IMR-90 (cell line): ENCODE data around the gene GJB3. TPM values are rescaled to one million over a fixed set of nuclear protein-coding genes. Genes with fewer than 3 reads are reported as not detected.

Experiments used
- ATAC-seq: fragments of 200-7000 bp; cut with Tn5 transposase; 2 replicates; pipeline ENCODE4 v1.9.1; 2020; ENCODE audit warnings: low read depth, mild to moderate bottlenecking, moderate library complexity
- BruUV-seq: library from RNA; stranded (reverse); fragments of 400-500 nt; replicated peaks from 2 replicates; lab custom pipeline; 2021; lab: Mats Ljungman, UMichigan
- CTCF ChIA-PET: fragments of 300-600 bp; formaldehyde crosslinking; extraction: SDS; loops from one replicate; lab custom pipeline; 2021; ENCODE audit warnings: antibody characterized with exemption; lab: Yijun Ruan, JAX
- POLR2A ChIA-PET: fragments of 300-600 bp; sonication (Branson Sonifier 250); formaldehyde crosslinking; loops from one replicate; lab custom pipeline; 2022; ENCODE audit warnings: antibody characterized with exemption; ENCODE audit not compliant: unreplicated experiment; lab: Charles Lee
- DNase-seq: peaks from one replicate; pipeline ENCODE4 v3.0.0; 2013
- H2AFZ ChIP-seq: replicated peaks from 2 replicates; pipeline ENCODE3; 2013; ENCODE audit warnings: low read length, mild to moderate bottlenecking; ENCODE audit not compliant: poor library complexity
- H2AK5ac ChIP-seq: 2 replicates; pipeline ENCODE4 v1.6.1; 2013; ENCODE audit warnings: low read depth, low read length, inconsistent platforms
- H2AK9ac ChIP-seq: replicated peaks from 2 replicates; pipeline ENCODE3; 2013; ENCODE audit warnings: mild to moderate bottlenecking, low read depth, low read length, moderate library complexity; ENCODE audit not compliant: poor library complexity
- H2BK120ac ChIP-seq: 2 replicates; pipeline ENCODE4 v1.6.1; 2013; ENCODE audit warnings: low read depth, low read length, inconsistent platforms
- H2BK15ac ChIP-seq: 3 replicates; pipeline ENCODE4 v1.6.1; 2013; ENCODE audit warnings: low read depth, low read length, inconsistent platforms
- H2BK20ac ChIP-seq: 2 replicates; pipeline ENCODE4 v1.6.1; 2013; ENCODE audit warnings: low read depth, mild to moderate bottlenecking, inconsistent platforms, low read length, moderate library complexity
- H2BK5ac ChIP-seq: 2 replicates; pipeline ENCODE4 v1.6.1; 2013; ENCODE audit warnings: mild to moderate bottlenecking, low read depth, low read length, inconsistent platforms; ENCODE audit not compliant: poor library complexity, severe bottlenecking
- H3K14ac ChIP-seq: replicated peaks from 2 replicates; pipeline ENCODE4 v1.6.1; 2013; ENCODE audit warnings: low read depth, low read length, inconsistent platforms
- H3K18ac ChIP-seq: 2 replicates; pipeline ENCODE4 v1.6.1; 2013; ENCODE audit warnings: low read depth, low read length, control low read depth
- H3K23ac ChIP-seq: 2 replicates; pipeline ENCODE4 v1.6.1; 2013; ENCODE audit warnings: low read depth, low read length, inconsistent platforms
- H3K27ac ChIP-seq: 2 replicates; pipeline ENCODE4 v1.5.1; 2013; ENCODE audit warnings: mild to moderate bottlenecking, control low read depth, low read length; ENCODE audit not compliant: insufficient read depth
- H3K27me3 ChIP-seq: 2 replicates; pipeline ENCODE4 v1.6.1; 2013; ENCODE audit warnings: low read length; ENCODE audit not compliant: control insufficient read depth, insufficient read depth
- H3K36me3 ChIP-seq: 2 replicates; pipeline ENCODE4 v1.6.1; 2013; ENCODE audit warnings: low read length, mixed read lengths; ENCODE audit not compliant: control insufficient read depth, insufficient read depth
- H3K4ac ChIP-seq: 2 replicates; pipeline ENCODE4 v1.6.1; 2013; ENCODE audit warnings: low read depth, low read length, inconsistent platforms
- H3K4me1 ChIP-seq: 2 replicates; pipeline ENCODE4 v1.6.1; 2013; ENCODE audit warnings: low read length, mixed read lengths; ENCODE audit not compliant: control insufficient read depth, insufficient read depth
- H3K4me2 ChIP-seq: 2 replicates; pipeline ENCODE4 v1.6.1; 2013; ENCODE audit warnings: low read depth, mild to moderate bottlenecking, control low read depth, low read length, moderate library complexity
- H3K4me3 ChIP-seq: 2 replicates; pipeline ENCODE4 v1.5.1; 2013; ENCODE audit warnings: low read depth, mild to moderate bottlenecking, control low read depth, low read length, moderate library complexity; ENCODE audit not compliant: insufficient read depth
- H3K56ac ChIP-seq: 2 replicates; pipeline ENCODE4 v1.6.1; 2013; ENCODE audit warnings: low read length, inconsistent platforms; ENCODE audit not compliant: insufficient read depth; ENCODE audit errors: extremely low read depth
- H3K79me1 ChIP-seq, 2 experiments: 2 replicates each; pipeline ENCODE4 v1.6.1; 2013; ENCODE audit warnings: low read length in 2 of 2, inconsistent platforms in 1 of 2, low read depth in 1 of 2
- H3K9ac ChIP-seq: 2 replicates; pipeline ENCODE4 v1.6.1; 2013; ENCODE audit warnings: low read depth, low read length, control low read depth
- H3K9me1 ChIP-seq: 2 replicates; pipeline ENCODE4 v1.6.1; 2013; ENCODE audit warnings: low read length, inconsistent platforms; ENCODE audit not compliant: insufficient read depth
- H3K9me3 ChIP-seq: 2 replicates; pipeline ENCODE4 v1.6.1; 2013; ENCODE audit warnings: low read length; ENCODE audit not compliant: control insufficient read depth, insufficient read depth
- H4K20me1 ChIP-seq: 2 replicates; pipeline ENCODE4 v1.6.1; 2013; ENCODE audit warnings: low read length, inconsistent platforms; ENCODE audit not compliant: insufficient read depth
- H4K5ac ChIP-seq: 2 replicates; pipeline ENCODE4 v1.6.1; 2013; ENCODE audit warnings: mild to moderate bottlenecking, low read depth, low read length, control low read depth
- H4K8ac ChIP-seq, 2 experiments: 2 replicates each; pipeline ENCODE4 v1.6.1; 2013; ENCODE audit warnings: low read depth in 2 of 2, low read length in 2 of 2, control low read depth in 1 of 2, inconsistent platforms in 1 of 2
- H4K91ac ChIP-seq: 2 replicates; pipeline ENCODE4 v1.6.1; 2013; ENCODE audit warnings: low read depth, low read length, inconsistent platforms; ENCODE audit not compliant: insufficient read depth
- BHLHE40 ChIP-seq: fragments of 150-350 bp; IDR thresholded peaks from 2 replicates; pipeline ENCODE4 v1.6.1; 2016; ENCODE audit warnings: mild to moderate bottlenecking, low read depth, low read length
- CEBPB ChIP-seq: IDR thresholded peaks from 2 replicates; pipeline ENCODE4 v1.6.1; 2012; ENCODE audit warnings: low read depth, low read length, improper control_type of control experiment
- CHD1 ChIP-seq: IDR thresholded peaks from 2 replicates; pipeline ENCODE4 v1.6.1; 2012; ENCODE audit warnings: low read depth, low read length, improper control_type of control experiment
- FOS ChIP-seq: fragments of 150-350 bp; IDR thresholded peaks from 2 replicates; pipeline ENCODE4 v1.6.1; 2016; ENCODE audit warnings: low read depth, low read length
- MAFK ChIP-seq: IDR thresholded peaks from 2 replicates; pipeline ENCODE4 v1.6.1; 2012; ENCODE audit warnings: low read depth, low read length, improper control_type of control experiment
- MAZ ChIP-seq: IDR thresholded peaks from 2 replicates; pipeline ENCODE4 v1.6.1; 2012; ENCODE audit warnings: low read depth, mild to moderate bottlenecking, low read length, improper control_type of control experiment, moderate library complexity, borderline replicate concordance
- MXI1 ChIP-seq: IDR thresholded peaks from 2 replicates; pipeline ENCODE4 v1.6.1; 2012; ENCODE audit warnings: low read depth, mild to moderate bottlenecking, low read length, moderate library complexity, borderline replicate concordance
- NFE2L2 ChIP-seq: fragments of 150-350 bp; IDR thresholded peaks from 2 replicates; pipeline ENCODE4 v1.6.1; 2016; ENCODE audit warnings: low read depth, mild to moderate bottlenecking, low read length
- POLR2A ChIP-seq: IDR thresholded peaks from 2 replicates; pipeline ENCODE4 v1.6.1; 2012; ENCODE audit warnings: mild to moderate bottlenecking, low read depth, low read length
- RAD21 ChIP-seq: IDR thresholded peaks from 2 replicates; pipeline ENCODE4 v1.6.1; 2012; ENCODE audit warnings: low read length, improper control_type of control experiment
- RCOR1 ChIP-seq: IDR thresholded peaks from 2 replicates; pipeline ENCODE4 v1.6.1; 2012; ENCODE audit warnings: mild to moderate bottlenecking, low read length, improper control_type of control experiment; ENCODE audit not compliant: insufficient replicate concordance
- RFX5 ChIP-seq: IDR thresholded peaks from 2 replicates; pipeline ENCODE4 v1.8.0; 2012; ENCODE audit warnings: low read depth, mild to moderate bottlenecking, low read length, moderate library complexity
- SMC3 ChIP-seq: fragments of 150-350 bp; IDR thresholded peaks from 2 replicates; pipeline ENCODE4 v1.6.1; 2016; ENCODE audit warnings: low read depth, mild to moderate bottlenecking, antibody characterized with exemption, low read length, moderate library complexity
- WGBS, 2 experiments: methylation state at CpG; one replicate each; pipeline versions ENCODE4 v1.1.5 to v1.1.7; 2013; ENCODE audit warnings: missing lambda C conversion rate in 2 of 2; ENCODE audit not compliant: insufficient read length in 1 of 2; ENCODE audit errors: extremely low coverage in 2 of 2; 5-methylcytosine and 5-hydroxymethylcytosine counted together
- dilution Hi-C: fragments of 300-500 bp; cut with HindIII; formaldehyde crosslinking; loops from one replicate; pipeline ENCODE4 v1.14.3; 2018; ENCODE audit warnings: low sequenced_read_pairs; ENCODE audit not compliant: unreplicated experiment
- in situ Hi-C: fragments of 300-500 bp; cut with MboI; formaldehyde crosslinking; loops from 3 replicates; pipeline ENCODE4 v1.14.3; 2019; ENCODE audit warnings: low sequenced_read_pairs, inconsistent platforms, mixed read lengths
- intact Hi-C: fragments of 100-400 bp; cut with micrococcal nuclease; formaldehyde crosslinking; loops from 2 replicates; pipeline ENCODE4 v1.10.0; 2022
- polyA plus RNA-seq, 3 experiments: library from polyadenylated mRNA; depleted of rRNA; stranded (reverse); fragments of >200 nt; gene quantifications; 2 replicates each; pipeline ENCODE4 v1.2.3, GENCODE V29; 2012; ENCODE audit warnings: low replicate concordance in 1 of 3
- total RNA-seq: library from RNA; depleted of rRNA; stranded (reverse); fragments of >200 nt; gene quantifications from 2 replicates; pipeline ENCODE4 v1.2.3, GENCODE V29; 2012
- TF ChIP-seq, protein P1 (sequence below): fragments of 150-350 bp; IDR thresholded peaks from 2 replicates; pipeline ENCODE4 v1.6.1; 2017; ENCODE audit warnings: mild to moderate bottlenecking, antibody characterized with exemption, low read length, low read depth
- TF ChIP-seq, protein P2 (sequence below): conservative IDR thresholded peaks from 2 replicates; pipeline ENCODE4 v1.5.1; 2012; ENCODE audit warnings: mild to moderate bottlenecking, low read depth, low read length, improper control_type of control experiment
- TF ChIP-seq, protein P3 (sequence below): fragments of 150-350 bp; IDR thresholded peaks from 2 replicates; pipeline ENCODE4 v1.6.1; 2016; ENCODE audit warnings: low read depth, mild to moderate bottlenecking, low read length, moderate library complexity, borderline replicate concordance

GJB3 gene
- total and polyA plus RNA-seq, 2 of the 4 experiments (the other 2 are of a cell fraction), result not detected

DNA sequence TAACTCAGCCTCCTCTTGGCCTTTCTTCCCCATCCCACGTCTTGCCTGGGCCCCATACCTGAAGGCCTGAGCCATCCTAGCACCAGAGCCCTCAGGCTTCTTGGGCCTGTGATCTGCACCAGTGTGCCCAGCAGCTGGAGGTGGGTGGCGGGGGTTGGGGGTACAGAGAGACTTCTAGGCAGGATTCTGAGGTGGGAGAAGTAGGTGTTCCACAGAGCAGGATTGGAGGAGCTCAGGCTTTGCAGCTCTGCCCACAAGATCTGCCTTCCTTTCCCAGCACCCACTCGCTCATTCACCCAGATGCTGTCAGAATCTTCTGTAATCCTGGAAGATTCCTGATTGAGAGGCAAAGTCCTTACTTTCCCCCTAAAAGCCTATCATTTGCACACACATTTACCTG is 36.2 kb upstream of the GJB3 start:
- Histone ChIP-seq H3K4me2 (no peak overlapping the region), H2BK120ac (no peak overlapping the region), H3K4me3 (no peak overlapping the region), H3K56ac (no peak overlapping the region), H3K18ac (no peak overlapping the region), H4K20me1 (no peaks in the 10 kb centered on the region), H2BK5ac (no peak overlapping the region), H3K79me1 (no peaks in the 10 kb centered on the region), H2BK20ac (no peak overlapping the region), H2AFZ (no peak overlapping the region), H4K91ac (no peak overlapping the region), H3K9me3 (no peaks in the 10 kb centered on the region), H2AK5ac (no peak overlapping the region), H3K23ac (no peak overlapping the region), H3K9me1 (no peaks in the 10 kb centered on the region), H3K4ac (no peak overlapping the region), H3K4me1 (no peaks in the 10 kb centered on the region), H3K14ac (no peak overlapping the region), H3K27ac (no peak overlapping the region), H3K36me3 (no peaks in the 10 kb centered on the region), H2AK9ac (no peak overlapping the region), H4K8ac (no peak overlapping the region), H3K9ac (no peak overlapping the region), H3K27me3 (peaks cover 2% of the 10 kb centered on the region; the same call in 1 of the 2 replicates), H2BK15ac (no peak overlapping the region), H4K5ac (no peak overlapping the region)
- WGBS, 2 experiments, result no CpG with 5 or more reads among the region's 3 CpGs
- ATAC-seq (no peak), DNase-seq (no peak)
- ChIA-PET POLR2A (no interaction called here), CTCF (interaction anchor here (3.3 kb wide), 1 partner anchor 1112 kb away, joined by 26 read pairs; no protein-coding TSS in a partner anchor)
- intact Hi-C loops, result no loop called here
- no peak for TF ChIP-seq RAD21
- no peak for TF ChIP-seq NFE2L2
- TF ChIP-seq MAZ, result no peak
- TF ChIP-seq BHLHE40, result no peak
- TF ChIP-seq RCOR1, result no peak
- TF ChIP-seq, protein P1, sequence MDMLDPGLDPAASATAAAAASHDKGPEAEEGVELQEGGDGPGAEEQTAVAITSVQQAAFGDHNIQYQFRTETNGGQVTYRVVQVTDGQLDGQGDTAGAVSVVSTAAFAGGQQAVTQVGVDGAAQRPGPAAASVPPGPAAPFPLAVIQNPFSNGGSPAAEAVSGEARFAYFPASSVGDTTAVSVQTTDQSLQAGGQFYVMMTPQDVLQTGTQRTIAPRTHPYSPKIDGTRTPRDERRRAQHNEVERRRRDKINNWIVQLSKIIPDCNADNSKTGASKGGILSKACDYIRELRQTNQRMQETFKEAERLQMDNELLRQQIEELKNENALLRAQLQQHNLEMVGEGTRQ, result no peak
- TF ChIP-seq, protein P2, sequence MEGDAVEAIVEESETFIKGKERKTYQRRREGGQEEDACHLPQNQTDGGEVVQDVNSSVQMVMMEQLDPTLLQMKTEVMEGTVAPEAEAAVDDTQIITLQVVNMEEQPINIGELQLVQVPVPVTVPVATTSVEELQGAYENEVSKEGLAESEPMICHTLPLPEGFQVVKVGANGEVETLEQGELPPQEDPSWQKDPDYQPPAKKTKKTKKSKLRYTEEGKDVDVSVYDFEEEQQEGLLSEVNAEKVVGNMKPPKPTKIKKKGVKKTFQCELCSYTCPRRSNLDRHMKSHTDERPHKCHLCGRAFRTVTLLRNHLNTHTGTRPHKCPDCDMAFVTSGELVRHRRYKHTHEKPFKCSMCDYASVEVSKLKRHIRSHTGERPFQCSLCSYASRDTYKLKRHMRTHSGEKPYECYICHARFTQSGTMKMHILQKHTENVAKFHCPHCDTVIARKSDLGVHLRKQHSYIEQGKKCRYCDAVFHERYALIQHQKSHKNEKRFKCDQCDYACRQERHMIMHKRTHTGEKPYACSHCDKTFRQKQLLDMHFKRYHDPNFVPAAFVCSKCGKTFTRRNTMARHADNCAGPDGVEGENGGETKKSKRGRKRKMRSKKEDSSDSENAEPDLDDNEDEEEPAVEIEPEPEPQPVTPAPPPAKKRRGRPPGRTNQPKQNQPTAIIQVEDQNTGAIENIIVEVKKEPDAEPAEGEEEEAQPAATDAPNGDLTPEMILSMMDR, result no peak
- TF ChIP-seq CHD1, result no peak
- TF ChIP-seq CEBPB, result no peak
- TF ChIP-seq, protein P3, sequence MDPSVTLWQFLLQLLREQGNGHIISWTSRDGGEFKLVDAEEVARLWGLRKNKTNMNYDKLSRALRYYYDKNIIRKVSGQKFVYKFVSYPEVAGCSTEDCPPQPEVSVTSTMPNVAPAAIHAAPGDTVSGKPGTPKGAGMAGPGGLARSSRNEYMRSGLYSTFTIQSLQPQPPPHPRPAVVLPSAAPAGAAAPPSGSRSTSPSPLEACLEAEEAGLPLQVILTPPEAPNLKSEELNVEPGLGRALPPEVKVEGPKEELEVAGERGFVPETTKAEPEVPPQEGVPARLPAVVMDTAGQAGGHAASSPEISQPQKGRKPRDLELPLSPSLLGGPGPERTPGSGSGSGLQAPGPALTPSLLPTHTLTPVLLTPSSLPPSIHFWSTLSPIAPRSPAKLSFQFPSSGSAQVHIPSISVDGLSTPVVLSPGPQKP, result no peak
- TF ChIP-seq FOS, result no peak
- no peak for TF ChIP-seq SMC3
- TF ChIP-seq RFX5, result no peak
- TF ChIP-seq POLR2A, result no peak
- no peak for TF ChIP-seq MXI1
- TF ChIP-seq MAFK, result no peak
- in situ Hi-C loops, result loop anchor here (10.0 kb wide), 1 partner anchor 1110 kb away; no protein-coding TSS in a partner anchor
- dilution Hi-C loops, result no loop called here
- BruUV-seq, result no TSS peak
